Activated naive CD4-positive, alpha-beta T cell treated with anti-CD3 and anti-CD28 coated beads, Interleukin-2, amount 50 U/mL, for 16 hours (primary cell): ENCODE results near the gene SLC28A2.
"Not testable (repeated sequence)": the region's sequence is repeated elsewhere in the genome, so short reads cannot be mapped to it uniquely, and the experiment has no call there.

ENCODE experiments used
- DNase-seq: peaks from one replicate; pipeline ENCODE4 v3.0.0-alpha.2; 2020

The SLC28A2 gene

DNA sequence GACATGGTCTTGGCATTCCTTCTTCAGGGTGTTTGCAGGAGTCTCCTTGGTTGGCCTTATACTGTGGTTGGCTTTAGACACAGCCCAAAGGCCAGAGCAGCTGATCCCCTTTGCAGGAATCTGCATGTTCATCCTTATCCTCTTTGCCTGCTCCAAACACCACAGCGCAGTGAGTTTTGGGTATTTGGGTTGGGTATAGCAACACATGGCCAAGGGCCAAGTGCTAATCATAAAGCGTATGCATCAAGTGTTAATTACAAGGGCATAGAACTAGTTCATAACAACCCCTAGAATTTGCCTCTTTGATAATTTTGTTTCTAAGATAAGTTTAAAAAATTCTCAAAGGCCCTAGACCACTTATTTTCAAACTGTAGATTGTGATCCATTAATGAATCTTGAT lies 11.8 kb downstream of the SLC28A2 start:
- no peak for DNase-seq

DNA sequence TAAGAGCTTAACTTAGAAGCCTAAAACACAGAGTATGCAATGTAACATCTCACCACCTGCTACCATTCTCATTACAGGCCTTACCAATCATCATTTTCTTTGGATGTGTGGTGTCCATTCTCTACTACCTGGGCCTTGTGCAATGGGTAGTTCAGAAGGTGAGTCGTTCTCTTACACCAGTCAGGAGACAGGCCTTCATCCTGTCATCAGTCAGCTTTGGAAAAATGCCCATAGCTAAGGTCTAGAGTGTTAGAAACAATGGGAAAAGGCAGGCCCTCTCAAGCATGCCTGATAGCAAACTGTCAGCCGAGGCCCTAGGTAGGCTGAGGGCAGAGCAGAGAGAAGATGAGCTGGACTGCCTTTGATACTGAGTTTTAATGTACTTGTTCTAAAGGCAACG lies 13.5 kb downstream of the SLC28A2 start:
- no peak for DNase-seq

DNA sequence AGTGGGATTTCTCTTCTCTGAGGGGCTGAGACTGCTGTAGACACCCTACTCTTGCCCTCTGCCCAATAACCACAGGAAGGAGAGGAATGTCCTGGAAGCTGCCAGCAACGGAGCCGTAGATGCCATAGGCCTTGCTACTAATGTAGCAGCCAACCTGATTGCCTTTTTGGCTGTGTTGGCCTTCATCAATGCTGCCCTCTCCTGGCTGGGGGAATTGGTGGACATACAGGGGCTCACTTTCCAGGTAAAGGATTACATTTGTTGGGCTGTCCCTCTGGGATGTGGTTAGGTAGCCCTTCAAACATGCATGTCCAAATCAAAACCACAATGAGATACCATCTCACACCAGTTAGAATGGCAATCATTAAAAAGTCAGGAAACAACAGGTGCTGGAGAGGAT lies 16.1 kb downstream of the SLC28A2 start:
- DNase-seq: no peak

DNA sequence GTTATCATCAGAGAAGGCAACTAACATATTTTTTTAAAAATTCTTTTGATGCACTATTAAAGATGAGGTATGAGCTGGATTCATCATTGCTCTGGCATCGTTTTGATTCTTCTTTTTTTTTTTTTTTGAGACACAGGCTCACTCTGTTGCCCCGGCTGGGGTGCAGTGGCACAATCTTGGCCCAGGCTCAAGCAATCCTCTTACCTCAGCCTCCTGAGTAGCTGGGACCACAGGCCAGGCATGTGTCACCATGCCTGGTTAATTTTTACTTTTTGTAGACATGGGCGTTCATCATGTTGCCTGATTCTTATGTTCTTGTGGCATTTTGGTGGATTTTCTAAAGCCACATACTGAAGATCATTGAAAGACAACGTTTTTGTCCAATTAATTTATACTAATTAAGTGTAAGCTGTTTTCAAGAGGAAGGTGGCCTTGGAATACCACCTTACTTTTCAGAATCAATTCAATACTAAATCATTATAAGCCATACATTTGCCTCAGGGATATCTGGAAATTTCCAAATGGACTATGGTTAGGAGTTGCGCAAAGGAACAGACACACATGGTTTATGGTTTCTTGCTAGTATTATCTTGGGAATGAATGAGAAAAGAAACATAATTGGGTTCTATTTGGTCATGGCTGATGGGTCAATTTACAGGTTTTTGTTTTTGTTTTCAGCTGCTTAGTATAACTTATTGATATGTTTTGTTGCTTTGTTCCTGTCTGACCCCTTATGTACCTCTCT lies 22.8 kb downstream of the SLC28A2 start:
- DNase-seq: no peak

DNA sequence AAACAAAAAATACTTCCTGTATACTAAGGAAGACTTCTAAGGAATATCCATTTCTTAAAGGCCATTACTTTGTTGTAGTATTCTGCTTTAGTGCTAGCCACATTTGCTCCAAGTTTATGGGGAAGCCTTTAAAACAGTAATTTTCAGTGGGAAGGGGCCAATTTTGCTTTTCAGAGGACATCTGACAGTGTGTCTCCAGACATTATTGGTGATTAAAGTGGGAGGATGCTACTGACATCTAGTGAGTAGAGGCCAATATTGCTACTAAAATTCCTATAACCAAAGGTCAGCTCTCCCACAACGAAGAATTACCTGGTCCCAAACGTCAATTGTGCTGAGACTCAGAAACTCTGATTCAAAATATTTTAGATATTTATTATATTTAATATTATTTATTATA lies 24.8 kb downstream of the SLC28A2 start:
- no peak for DNase-seq

DNA sequence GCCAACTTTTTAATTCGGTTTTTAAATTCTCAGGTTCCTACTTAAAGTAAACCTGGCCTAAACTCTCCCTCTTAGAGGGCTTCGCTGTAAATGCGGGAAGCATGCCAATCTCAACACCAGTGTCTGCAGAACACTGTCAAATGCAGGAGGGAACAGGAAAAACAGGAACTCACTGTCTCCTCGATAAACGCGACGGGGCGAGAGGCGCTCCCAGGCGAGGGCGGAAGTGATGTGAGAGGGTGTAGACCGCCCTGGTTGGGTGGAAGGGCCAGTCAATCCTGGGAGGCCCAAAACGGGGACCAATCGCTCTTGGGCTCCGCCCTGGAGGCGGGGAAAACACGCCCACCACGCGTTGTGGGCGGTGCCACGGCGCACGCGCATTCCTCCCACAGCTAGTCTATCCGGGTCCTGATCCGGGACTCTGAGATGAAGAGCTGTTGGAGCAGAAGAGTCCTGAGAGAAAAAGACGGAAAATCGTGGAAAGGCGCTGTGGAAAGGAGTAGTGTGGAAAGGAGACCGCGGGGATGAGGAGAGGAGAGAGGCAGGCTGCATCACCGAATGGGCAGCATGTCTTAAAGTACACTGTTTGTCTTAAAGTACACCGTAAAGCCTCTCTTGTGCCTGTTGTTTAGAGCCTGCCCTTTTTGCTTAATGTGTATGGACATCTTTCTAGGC lies 27.1 kb downstream of the SLC28A2 start:
- peak; percentile 94 for DNase-seq

DNA sequence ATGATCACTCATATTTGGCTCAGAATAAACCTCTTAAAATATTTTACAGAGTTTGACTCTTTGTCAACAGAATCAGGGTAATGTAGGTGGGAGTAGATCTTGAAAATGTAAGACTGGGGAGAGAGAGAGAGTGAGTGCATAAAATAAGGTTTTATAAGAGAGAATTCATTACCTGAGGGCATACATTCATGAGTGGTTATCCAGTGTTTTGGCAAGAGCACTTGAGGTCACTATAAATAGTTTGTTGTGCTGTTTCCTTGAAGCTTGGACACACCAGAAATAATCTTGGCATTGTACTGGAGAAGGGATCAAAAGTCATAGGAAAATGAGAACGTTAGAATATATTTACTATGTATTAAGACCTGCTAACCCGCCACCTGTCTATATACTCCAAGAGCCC lies 33.4 kb downstream of the SLC28A2 start:
- no peak for DNase-seq

DNA sequence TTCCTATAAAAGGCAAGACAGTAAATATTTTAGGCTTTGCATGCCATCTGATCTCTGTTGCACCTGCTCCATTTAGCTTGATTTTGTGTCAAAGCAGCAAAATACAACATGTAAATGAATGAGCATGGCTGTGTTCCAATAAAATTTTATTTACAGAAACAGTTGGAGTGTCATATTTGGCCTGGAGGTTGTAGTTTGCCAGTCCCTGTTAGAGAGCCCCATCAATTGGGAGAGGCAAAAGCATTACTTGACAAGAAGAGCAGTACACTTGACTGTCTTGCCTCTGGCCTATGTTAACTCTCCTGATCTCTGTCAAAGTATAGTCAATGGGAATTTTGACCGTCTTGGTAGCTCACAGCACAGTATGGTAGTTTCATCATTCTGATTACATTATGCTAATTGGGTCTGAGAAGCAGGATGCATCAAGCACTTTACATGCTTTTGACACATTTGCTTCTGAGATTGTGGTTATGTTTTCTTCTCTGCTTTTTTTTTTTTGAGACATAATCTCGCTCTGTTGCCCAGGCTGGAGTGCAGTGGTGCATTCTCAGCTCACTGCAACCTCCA lies 35.4 kb downstream of the SLC28A2 start:
- no peak for DNase-seq

DNA sequence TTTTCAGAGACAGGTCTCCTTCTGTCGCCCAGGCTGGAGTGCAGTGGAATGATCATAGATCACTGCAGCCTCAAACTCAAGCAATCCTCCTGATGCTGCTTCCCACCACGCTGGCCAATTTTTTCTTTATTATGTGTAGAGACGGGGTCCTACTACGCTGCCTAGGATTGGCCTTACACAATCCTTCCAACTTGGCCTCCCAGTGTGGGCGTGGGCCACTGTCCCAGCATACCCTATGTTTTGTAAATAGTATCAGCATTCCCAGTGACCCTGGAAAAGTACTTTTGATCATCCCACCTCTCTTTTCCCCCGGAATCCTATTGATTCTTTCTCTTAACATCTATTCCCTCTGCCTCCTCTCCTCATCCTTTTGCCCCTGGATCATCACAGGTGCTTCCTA lies 36.9 kb downstream of the SLC28A2 start:
- no peak for DNase-seq

DNA sequence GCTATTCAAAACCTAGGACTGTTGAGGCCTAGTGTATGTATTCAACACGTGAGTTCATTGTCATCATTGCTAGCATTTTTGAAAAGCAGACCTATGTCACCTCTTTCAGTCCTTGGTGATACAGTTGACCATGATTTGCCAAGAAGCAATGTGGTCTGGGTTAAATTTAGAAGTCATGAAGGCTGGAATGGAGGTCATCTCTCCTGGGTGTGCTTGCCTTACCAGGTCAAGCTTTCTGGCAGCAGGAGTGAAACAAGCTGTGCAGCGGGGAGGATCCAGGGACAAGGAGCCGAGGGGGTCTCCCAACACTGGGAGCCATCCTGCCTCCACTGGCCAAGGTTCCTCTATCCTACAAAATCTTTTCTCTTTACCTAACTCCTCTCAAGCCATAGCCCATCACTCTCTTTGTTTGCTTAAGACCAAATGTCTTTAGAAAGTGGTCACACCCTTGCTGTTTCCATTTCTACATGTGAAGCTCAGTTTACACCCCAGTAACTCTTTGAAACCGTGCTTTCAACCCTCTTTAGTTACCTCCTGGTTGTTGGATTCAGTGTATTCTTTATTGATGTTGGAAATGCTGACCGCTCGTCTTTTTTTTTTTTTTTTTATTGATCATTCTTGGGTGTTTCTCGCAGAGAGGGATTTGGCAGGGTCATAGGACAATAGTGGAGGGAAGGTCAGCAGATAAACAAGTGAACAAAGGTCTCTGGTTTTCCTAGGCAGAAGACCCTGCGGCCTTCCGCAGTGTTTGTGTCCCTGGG lies 40.0 kb downstream of the SLC28A2 start:
- DNase-seq: no peak

DNA sequence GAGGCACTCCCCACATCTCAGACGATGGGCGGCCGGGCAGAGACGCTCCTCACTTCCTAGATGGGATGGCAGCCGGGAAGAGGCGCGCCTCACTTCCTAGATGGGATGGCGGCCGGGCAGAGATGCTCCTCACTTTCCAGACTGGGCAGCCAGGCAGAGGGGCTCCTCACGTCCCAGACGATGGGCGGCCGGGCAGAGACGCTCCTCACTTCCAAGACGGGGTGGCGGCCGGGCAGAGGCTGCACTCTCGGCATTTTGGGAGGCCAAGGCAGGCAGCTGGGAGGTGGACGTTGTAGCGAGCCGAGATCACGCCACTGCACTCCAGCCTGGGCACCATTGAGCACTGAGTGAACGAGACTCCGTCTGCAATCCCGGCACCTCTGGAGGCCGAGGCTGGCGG lies 41.3 kb downstream of the SLC28A2 start:
- DNase-seq: not testable (repeated sequence)

DNA sequence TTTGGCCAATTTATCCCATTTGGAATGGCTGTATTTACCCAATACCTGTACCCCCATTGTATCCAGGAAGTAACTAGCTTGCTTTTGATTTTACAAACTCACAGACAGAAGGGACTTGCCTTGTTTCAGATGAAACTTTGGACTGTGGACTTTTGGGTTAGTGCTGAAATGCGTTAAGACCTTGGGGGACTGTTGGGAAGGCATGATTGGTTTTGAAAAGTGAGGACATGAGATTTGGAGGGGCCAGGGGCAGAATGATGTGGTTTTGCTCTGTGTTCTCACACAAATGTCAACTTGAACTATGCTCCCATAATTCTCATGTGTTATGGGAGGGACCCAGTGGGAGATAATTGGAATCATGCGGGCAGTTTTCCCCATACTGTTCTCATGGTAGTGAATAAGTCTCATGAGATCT lies 46.9 kb downstream of the SLC28A2 start:
- not testable (repeated sequence) for DNase-seq

DNA sequence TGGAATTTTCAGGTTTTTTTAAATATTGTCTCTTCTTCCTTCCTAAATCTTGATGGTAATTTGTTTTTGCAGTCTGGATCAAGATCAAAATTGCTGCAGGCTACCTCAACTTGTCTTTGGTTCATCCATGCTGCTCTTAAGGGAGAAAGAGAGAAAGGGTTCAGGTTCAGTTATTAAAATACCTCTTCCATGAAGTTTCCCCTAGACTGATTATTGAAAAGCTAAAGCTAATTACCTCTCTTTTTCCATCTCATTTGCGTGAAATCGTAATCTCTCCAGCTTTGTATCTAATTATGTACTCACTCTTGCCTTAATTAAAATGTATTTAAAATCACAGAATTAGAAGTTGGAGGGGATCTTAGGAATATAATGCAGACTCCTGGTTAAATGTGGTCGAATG lies 52.7 kb downstream of the SLC28A2 start:
- DNase-seq: no peak

DNA sequence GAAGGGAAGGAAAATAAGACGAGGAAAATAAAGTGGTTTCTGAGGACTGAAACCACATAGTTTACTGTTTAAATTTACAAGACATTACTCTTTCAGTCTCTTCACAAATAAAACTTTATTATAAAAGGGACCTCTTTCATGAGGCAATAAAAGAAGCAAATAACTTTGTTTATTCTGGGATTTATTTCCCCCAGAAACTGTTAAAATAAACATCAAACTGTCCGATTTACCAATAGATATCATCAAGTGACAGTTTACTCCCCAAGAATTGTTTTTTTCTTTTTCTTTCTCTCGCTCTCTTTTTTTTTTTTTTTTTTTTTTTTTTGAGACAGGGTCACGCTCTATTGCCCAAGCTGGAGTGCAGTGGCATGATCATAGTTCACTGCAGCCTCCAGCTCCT lies 54.1 kb downstream of the SLC28A2 start:
- no peak for DNase-seq

DNA sequence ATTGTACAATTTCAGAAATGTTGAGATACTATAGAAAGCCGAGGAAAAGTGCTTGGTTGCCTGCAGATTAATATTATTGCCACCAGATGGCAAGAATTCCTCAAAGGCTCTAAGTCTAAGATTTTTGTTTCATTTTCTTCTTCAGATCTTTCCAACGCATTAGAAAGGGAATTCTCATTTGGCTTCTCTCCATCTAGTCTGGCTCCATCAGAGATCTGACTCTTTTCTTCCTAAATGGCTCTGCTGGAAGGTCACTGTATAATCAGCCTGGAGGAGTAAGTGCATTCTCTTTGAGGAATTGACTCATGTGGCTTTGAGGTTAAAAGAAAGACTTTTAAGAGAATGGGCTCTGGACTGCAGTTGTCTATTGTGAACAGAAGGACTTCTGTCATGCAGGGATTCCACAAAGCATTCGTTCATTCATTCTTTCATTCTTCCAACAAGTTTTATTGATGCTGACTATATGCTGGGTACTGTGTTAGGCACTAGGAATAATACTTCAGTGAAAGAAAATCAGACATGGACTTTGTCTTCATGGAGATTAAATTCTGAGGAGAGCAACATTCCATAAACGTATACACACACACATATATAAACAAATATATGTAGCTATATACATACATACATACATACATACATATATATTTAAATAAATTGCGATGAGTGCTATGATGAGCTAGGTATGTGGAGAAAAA lies 55.3 kb downstream of the SLC28A2 start:
- no peak for DNase-seq

DNA sequence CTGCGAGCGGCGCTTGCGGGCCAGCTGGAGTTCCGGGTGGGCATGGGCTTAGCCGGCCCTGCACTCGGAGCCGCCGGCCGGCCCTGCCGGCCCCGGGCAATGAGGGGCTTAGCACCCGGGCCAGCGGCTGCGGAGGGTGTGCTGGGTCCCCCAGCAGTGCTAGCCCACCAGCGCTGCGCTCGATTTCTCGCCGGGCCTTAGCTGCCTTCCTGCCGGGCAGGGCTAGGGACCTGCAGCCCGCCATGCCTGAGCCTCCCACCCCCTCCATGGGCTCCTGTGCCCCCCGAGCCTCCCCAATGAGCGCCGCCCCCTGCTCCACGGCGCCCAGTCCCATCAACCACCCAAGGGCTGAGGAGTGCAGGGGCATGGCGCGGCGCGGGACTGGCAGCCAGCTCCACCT lies 62.1 kb downstream of the SLC28A2 start:
- DNase-seq: not testable (repeated sequence)

DNA sequence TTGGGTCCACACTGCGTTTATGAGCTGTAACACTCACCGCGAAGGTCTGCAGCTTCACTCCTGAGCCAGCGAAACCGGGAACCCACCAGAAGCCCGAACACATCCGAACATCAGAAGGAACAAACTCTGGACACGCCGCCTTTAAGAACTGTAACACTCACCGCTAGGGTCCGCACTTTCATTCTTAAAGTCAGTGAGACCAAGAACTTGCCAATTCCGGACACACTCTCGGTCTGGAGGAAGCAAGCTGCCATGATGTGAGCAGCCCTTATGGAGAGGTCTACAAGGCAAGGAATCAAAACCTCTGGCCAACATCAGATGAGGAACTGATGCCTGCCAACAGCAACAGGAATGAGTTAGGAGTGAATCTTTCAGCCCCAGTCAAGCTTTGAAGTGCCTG lies 62.9 kb downstream of the SLC28A2 start:
- no peak for DNase-seq

DNA sequence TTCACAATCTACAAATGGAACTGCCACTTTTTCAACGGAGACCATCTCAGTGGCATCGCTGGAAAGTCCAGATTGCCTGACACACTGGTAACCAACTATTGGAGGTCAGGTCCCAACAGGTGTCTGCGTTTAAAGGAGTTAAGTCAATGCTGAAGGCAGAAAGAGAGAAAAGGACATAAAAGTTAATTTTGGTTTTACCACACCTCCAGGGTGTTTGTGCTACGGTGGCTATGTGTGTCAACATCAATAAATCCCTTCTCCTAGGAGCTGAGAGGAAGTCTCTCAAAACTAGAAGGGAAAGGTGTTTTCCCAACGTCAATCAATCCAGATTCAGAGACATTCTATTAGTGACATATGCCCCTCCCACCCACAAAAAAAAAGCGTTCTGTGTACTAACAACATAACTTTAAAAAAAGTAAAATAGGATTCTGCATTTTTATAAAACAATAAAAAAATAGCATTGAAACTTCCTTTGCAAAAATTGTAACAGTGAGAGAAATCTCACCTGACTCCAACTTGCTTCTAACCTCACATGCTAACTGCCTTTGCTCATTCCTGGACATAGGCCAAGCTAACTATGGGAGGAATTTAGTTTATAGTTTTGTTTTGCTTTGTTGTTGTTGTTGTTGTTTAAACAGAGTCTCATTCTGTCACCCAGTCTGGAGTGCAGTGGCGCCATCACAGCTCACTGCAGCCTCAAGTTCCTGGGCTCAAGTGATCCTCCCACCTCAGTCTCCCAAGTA lies 67.6 kb downstream of the SLC28A2 start:
- DNase-seq: no peak

DNA sequence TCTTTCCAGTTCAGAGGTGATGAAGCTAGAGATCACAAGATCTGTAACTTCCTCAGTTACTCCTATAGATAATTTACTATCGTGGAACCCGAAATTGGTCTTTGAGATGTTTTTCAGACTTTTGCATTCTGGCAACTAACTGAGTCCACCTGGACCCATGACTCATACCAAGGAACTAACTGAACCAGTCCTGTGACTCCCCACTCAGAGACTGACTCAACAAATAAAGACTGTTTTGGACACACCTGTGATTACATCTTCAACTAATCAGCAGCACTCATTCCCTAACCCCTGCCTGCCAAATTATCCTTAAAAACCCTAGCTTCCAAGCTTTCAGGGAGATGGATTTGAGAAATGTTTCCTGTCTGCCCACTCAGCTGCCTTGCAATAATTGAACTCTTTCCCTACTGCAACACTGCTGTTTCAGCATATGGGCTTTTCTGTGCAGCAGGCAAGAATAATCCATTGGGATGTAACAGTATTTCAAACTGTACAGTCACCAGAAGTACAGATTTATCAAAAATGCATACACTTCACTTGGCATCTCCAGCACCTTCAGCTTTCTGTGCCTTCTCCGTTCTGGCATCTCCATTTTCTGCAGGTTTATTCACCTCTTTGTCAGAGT lies 68.7 kb downstream of the SLC28A2 start:
- no peak for DNase-seq

DNA sequence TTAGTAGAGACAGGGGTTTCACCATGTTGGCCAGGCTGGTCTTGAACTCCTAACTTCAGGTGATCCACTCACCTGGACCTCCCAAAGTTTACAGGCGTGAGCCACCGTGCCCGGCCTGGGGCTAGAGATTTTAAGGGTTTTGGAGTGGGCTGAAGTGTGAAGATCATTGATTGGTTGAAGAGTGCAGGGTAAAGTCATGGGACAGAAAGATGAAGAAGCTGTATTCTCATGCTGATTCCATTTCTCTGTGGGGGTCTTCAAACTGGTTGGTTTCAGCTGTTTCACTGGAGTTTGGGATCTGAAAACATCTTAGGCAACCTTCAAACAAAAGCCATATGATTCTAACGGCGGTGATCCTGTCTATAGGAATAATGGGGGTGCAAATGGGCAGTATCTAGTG lies 74.2 kb downstream of the SLC28A2 start:
- DNase-seq: no peak

DNA sequence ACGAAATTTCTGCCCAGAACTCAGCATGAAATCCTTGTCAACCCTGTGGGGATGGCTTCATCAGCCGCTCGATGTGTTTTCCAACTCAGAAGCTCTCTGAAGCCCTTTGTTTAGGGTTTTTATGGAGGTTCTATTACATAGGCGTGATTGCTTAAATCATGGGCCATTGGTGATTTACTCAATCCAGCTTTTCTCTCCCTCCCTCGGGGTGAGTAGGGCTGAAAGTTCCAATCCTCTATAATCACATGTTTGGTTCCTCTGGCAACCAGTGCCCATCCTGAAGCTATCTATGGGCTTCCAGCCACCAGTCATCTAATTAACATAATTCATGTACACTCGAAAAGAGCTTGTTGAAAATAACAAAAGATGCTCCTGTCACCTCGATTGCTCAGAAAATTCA lies 74.7 kb downstream of the SLC28A2 start:
- no peak for DNase-seq
